Adipose tissue (tissue), 3 donors: ENCODE data around the gene EHBP1. TPM values are rescaled to one million over a fixed set of nuclear protein-coding genes. Genes with fewer than 3 reads are reported as not detected.

Experiments
- polyA plus RNA-seq, 3 donors: library from polyadenylated mRNA; stranded (reverse); fragments of 200-250 nt; gene quantifications; one replicate each; pipeline ENCODE4 v1.2.3, GENCODE V29; 2013
- donor health status: healthy with polysubstance abuse.
- donor health status: Bipolar disorder and iron deficiency.
- donor health status: healthy.

Gene EHBP1
- polyA plus RNA-seq, 3 donors, result 11.7 to 59.5 (median 33.7) TPM

Other genes starting within 250 kb of the EHBP1 start
- gene TMEM17, start 199.5 kb upstream of the EHBP1 start, polyA plus RNA-seq, result 1 to 10 TPM; 1.4 to 2.2 (median 1.9) TPM